ENCODE measurements around the gene MYO15A. TPM values are rescaled to one million over a fixed set of nuclear protein-coding genes. Genes with fewer than 3 reads are reported as not detected.
"Not testable (repeated sequence)": the region's sequence is repeated elsewhere in the genome, so short reads cannot be mapped to it uniquely, and the experiment has no call there.

The MYO15A gene
- total RNA-seq, 4 donors from 2014 or later: 0.33 to 0.98 (median 0.61) TPM

GRCh38 chr17:18203308-18203707 is 94.8 kb downstream of the MYO15A start:
- Histone ChIP-seq H3K27ac (replicated peaks in 1 of 4) (no peak overlapping the region), H3K9me3 (no peaks in the 10 kb centered on the region), H3K27me3 (no peaks in the 10 kb centered on the region), H3K4me1 (peaks cover 27 to 72% (median 53%) of the 10 kb centered on the region in 4 donors), H3K36me3 (peaks cover 16 to 92% (median 65%) of the 10 kb centered on the region in 4 donors), H3K4me3 (no peak overlapping the region)
- intact Hi-C loops (cut with DNase I): no loop called here
- TF ChIP-seq CTCF (IDR thresholded peaks at IDR 0.05): no peak
- TF ChIP-seq EP300 (IDR thresholded peaks at IDR 0.05): no peak
- no peak for TF ChIP-seq POLR2AphosphoS5 (IDR thresholded peaks at IDR 0.05)
- DNase-seq (ENCODE audit: extremely low spot score): no peak
- 88% methylated on average over 6 of the region's 7 CpGs for WGBS

GRCh38 chr17:18205861-18206260 is 97.3 kb downstream of the MYO15A start:
- TF ChIP-seq POLR2A (IDR thresholded peaks at IDR 0.05; ENCODE audit: low read depth) (no peak), EP300 (IDR thresholded peaks at IDR 0.05) (no peak), POLR2AphosphoS5 (IDR thresholded peaks at IDR 0.05) (no peak), CTCF (IDR thresholded peaks at IDR 0.05) (no peak)
- Histone ChIP-seq H3K36me3 (peaks cover 41 to 93% (median 74%) of the 10 kb centered on the region in 4 donors), H3K27ac (replicated peaks in 1 of 4) (no peak overlapping the region), H3K4me1 (peaks cover 2 to 48% (median 29%) of the 10 kb centered on the region in 4 donors), H3K9me3 (no peaks in the 10 kb centered on the region), H3K27me3 (no peaks in the 10 kb centered on the region), H3K4me3 (no peak overlapping the region)
- DNase-seq (ENCODE audit: extremely low spot score): no peak
- intact Hi-C loops (cut with DNase I): no loop called here
- 90% methylated on average over 2 of the region's 2 CpGs for WGBS

- intact Hi-C loops (cut with DNase I): no loop called here
- peaks cover 41 to 95% (median 77%) of the 10 kb centered on the region in 4 donors for H3K36me3 ChIP-seq
- no peak for TF ChIP-seq CTCF (IDR thresholded peaks at IDR 0.05)
Observed at GRCh38 chr17:18206962-18207361, 98.4 kb downstream of the MYO15A start.

GRCh38 chr17:18208092-18208491 is 99.5 kb downstream of the MYO15A start:
- Histone ChIP-seq H3K27me3 (no peaks in the 10 kb centered on the region), H3K27ac (replicated peaks in 1 of 4) (no peak overlapping the region), H3K9me3 (no peaks in the 10 kb centered on the region), H3K4me1 (peaks cover 0 to 26% (median 16%) of the 10 kb centered on the region in 4 donors), H3K36me3 (peaks cover 41 to 91% (median 73%) of the 10 kb centered on the region in 4 donors), H3K4me3 (no peak overlapping the region)
- TF ChIP-seq POLR2AphosphoS5 (IDR thresholded peaks at IDR 0.05): no peak
- TF ChIP-seq POLR2A (IDR thresholded peaks at IDR 0.05; ENCODE audit: low read depth): no peak
- no peak for TF ChIP-seq CTCF (IDR thresholded peaks at IDR 0.05)
- TF ChIP-seq EP300 (IDR thresholded peaks at IDR 0.05): no peak
- intact Hi-C loops (cut with DNase I): no loop called here
- 83% methylated on average over 19 of the region's 19 CpGs for WGBS
- no peak for DNase-seq (ENCODE audit: extremely low spot score)

More at GRCh38 chr17:18206962-18207361, 98.4 kb downstream of the MYO15A start:
- Histone ChIP-seq H3K27ac (replicated peaks in 1 of 4) (no peak overlapping the region), H3K4me3 (no peak overlapping the region), H3K4me1 (peaks cover 0 to 37% (median 23%) of the 10 kb centered on the region in 4 donors), H3K9me3 (no peaks in the 10 kb centered on the region), H3K27me3 (no peaks in the 10 kb centered on the region)
- DNase-seq (ENCODE audit: extremely low spot score): no peak

GRCh38 chr17:18213666-18214270 is 105.2 kb downstream of the MYO15A start:
- TF ChIP-seq POLR2AphosphoS5 (IDR thresholded peaks at IDR 0.05) (no peak), EP300 (IDR thresholded peaks at IDR 0.05) (no peak), CTCF (IDR thresholded peaks at IDR 0.05) (no peak), POLR2A (IDR thresholded peaks at IDR 0.05; ENCODE audit: low read depth) (no peak)
- no peak overlapping the region for H3K4me3 ChIP-seq
- H3K4me1 ChIP-seq: peaks cover 0 to 12% (median under 1%) of the 10 kb centered on the region in 4 donors
- DNase-seq (ENCODE audit: extremely low spot score): no peak
- H3K27ac ChIP-seq (replicated peaks in 1 of 4): no peak overlapping the region
- 70% methylated on average over 7 of the region's 7 CpGs for WGBS
- H3K27me3 ChIP-seq: no peaks in the 10 kb centered on the region
- intact Hi-C loops (cut with DNase I): no loop called here
- no peaks in the 10 kb centered on the region for H3K9me3 ChIP-seq
- peaks cover 21 to 35% (median 24%) of the 10 kb centered on the region in 4 donors for H3K36me3 ChIP-seq

- DNase-seq (ENCODE audit: extremely low spot score); H3K4me3 ChIP-seq; intact Hi-C loops (cut with DNase I); H3K27ac ChIP-seq (replicated peaks in 1 of 4); H3K9me3 ChIP-seq; H3K27me3 ChIP-seq; H3K36me3 ChIP-seq: not testable (repeated sequence)
- H3K4me1 ChIP-seq: peaks cover 0 to 19% (median 6%) of the 10 kb centered on the region in 4 donors
- 80% methylated on average over 11 of the region's 11 CpGs for WGBS
Observed at GRCh38 chr17:18216906-18217305, 108.3 kb downstream of the MYO15A start.

Data from esophagus muscularis mucosa (tissue), 4 donors.